Measurements from ENCODE around the gene UBE2L3.

GRCh38 chr22:21636629-21637218 is 69.2 kb downstream of the UBE2L3 start:
- TF ChIP-seq POLR2AphosphoS5 (IDR thresholded peaks at IDR 0.05; ENCODE audit: low read depth, low read length) (no peak), POLR2A (IDR thresholded peaks at IDR 0.05; ENCODE audit: low read depth, low read length) (no peak), TAF1 (IDR thresholded peaks at IDR 0.05; ENCODE audit: low read depth, low read length) (no peak), SPI1 (IDR thresholded peaks at IDR 0.05; ENCODE audit: low read depth, low read length) (no peak), PAX5 (IDR thresholded peaks at IDR 0.05; ENCODE audit: insufficient read depth, low read length, severe bottlenecking) (no peak)

All from GM12891 (cell line).